Prostate gland (tissue), 2 donors: ENCODE results near the gene CLEC18A. TPM values are rescaled to one million over a fixed set of nuclear protein-coding genes. Genes with fewer than 3 reads are reported as not detected.
"Not testable (repeated sequence)": the region's sequence is repeated elsewhere in the genome, so short reads cannot be mapped to it uniquely, and the experiment has no call there.

Source experiments
- DNase-seq: peaks from one replicate; pipeline ENCODE4 v3.0.0-alpha.2; 2019; ENCODE audit warnings: low spot score
- H3K27ac ChIP-seq, 2 donors: fragments of 200-600 bp; sonication (generic); 2 replicates each; pipeline ENCODE4 v1.5.1; 2017 to 2019
- H3K27me3 ChIP-seq: fragments of 200-600 bp; sonication (generic); replicated peaks from 2 replicates; pipeline ENCODE4 v1.5.1; 2019; ENCODE audit not compliant: insufficient read depth
- H3K36me3 ChIP-seq, 2 donors: fragments of 200-600 bp; sonication (generic); 1 replicate in 1 of 2; 2 replicates in 1 of 2; pipeline versions ENCODE4 v1.5.1 to v1.8.1; 2017 to 2019
- H3K4me1 ChIP-seq: fragments of 200-600 bp; sonication (generic); replicated peaks from 2 replicates; pipeline ENCODE4 v1.5.1; 2019
- H3K4me3 ChIP-seq, 2 donors: fragments of 200-600 bp; sonication (generic); 2 replicates each; pipeline ENCODE4 v1.5.1; 2017 to 2019
- H3K9me3 ChIP-seq: fragments of 200-600 bp; sonication (generic); 2 replicates; pipeline ENCODE4 v1.5.1; 2017
- WGBS: methylation state at CpG from one replicate; pipeline ENCODE4 v1.1.5; 2018; 5-methylcytosine and 5-hydroxymethylcytosine counted together
- intact Hi-C: fragments of 100-400 bp; cut with DNase I; formaldehyde crosslinking; loops from one replicate; pipeline ENCODE4 v1.14.2; 2022
- total RNA-seq, 2 donors: library from RNA; depleted of rRNA; stranded (reverse); fragments of >200 nt; gene quantifications; one replicate each; pipeline ENCODE4 v1.1.0, GENCODE V29; 2016

The CLEC18A gene
- total RNA-seq, 2 donors from 2014 or later, result 1.5 to 8.0 TPM

DNA sequence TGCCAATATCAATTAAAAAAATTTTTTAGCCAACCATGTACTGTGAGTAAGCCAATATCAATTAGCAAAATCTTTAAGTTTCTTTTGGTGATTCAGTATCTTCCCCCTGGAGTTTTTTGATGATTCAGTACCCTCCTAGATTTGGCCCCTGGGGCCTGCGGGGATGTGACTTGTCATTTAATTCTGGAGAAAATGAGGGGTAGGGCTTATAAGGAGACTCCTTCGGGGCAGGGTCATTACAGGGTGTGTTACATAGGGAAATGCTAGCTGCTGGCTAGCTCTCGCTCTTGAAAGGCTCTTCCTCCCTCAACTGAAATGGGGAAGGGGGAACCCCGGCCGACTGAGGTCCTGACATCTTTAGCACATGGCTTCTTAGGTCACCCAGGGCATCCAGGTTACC is 16.6 kb downstream of the CLEC18A start:
- DNase-seq, H3K9me3 ChIP-seq, H3K27ac ChIP-seq, H3K36me3 ChIP-seq, H3K27me3 ChIP-seq, H3K4me3 ChIP-seq, H3K4me1 ChIP-seq, intact Hi-C loops: not testable (repeated sequence)
- WGBS, result no CpG with 5 or more reads among the region's 5 CpGs

DNA sequence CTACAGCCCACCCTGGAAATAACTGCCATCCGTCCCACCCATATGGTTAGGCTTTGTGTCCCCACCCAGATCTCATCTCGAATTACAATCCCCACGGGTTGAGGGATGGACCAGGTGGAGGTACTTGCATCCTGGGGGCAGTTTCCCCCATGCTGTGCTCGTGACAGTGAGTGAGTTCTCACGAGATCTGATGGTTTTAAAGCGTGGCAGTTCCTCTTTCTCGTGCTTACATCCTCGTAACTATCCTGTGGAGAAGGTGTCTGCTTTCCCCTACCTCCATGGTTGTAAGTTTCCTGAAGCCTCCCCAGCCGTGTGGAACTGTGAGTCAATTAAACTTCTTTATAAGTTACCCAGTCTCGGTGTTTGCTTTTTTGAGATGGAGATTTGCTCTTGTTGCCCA is 17.0 kb downstream of the CLEC18A start:
- H3K4me1 ChIP-seq, DNase-seq, H3K27ac ChIP-seq, H3K36me3 ChIP-seq, H3K27me3 ChIP-seq, H3K9me3 ChIP-seq, intact Hi-C loops, H3K4me3 ChIP-seq: not testable (repeated sequence)
- WGBS, result no CpG with 5 or more reads among the region's 10 CpGs

DNA sequence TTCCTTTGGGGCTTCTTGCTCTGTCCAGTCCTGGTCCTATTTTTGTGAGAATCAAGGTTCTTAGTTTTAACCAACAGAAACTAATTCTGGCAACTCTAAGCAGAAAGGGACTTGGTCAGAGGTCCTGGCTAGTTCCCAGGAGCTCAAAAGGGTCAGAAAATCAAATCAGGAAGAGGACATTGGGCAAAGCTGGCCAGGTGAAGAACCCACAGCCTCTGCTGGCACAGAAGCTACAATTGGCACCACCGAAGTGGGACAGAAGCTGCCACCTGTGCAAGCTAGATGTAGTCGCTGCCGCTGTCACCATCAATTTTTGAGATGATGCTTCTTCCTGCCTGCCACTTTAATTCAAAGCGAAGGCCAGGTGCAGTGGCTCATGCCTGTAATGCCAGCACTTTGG is 18.5 kb downstream of the CLEC18A start:
- H3K4me1 ChIP-seq, H3K9me3 ChIP-seq, intact Hi-C loops, H3K4me3 ChIP-seq, H3K27ac ChIP-seq, H3K36me3 ChIP-seq, DNase-seq, H3K27me3 ChIP-seq: not testable (repeated sequence)
- WGBS, result 87% methylated on average over 3 of the region's 4 CpGs

DNA sequence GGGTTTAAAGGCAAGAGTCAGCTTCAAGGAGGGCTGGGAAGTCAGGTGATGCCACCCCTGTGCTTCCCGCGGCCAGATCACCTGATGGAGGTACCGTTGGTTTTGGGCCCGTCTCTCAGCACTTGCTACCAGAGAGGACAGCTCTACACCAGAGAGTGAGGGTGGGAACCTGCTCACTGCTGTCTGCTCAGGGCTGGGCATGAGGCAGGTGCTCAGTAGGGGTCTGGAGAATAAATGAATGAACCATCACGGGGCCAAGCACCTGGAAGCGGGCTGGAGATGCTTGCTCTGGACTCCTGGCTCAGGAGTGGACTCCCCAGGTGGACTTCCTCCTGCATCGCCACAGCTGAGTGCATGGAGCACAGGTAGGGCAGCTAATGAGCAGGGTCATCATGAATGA is 21.0 kb downstream of the CLEC18A start:
- H3K4me1 ChIP-seq, H3K4me3 ChIP-seq, H3K36me3 ChIP-seq, DNase-seq, intact Hi-C loops, H3K27ac ChIP-seq, H3K9me3 ChIP-seq, H3K27me3 ChIP-seq: not testable (repeated sequence)
- 68% methylated on average over 4 of the region's 7 CpGs for WGBS

DNA sequence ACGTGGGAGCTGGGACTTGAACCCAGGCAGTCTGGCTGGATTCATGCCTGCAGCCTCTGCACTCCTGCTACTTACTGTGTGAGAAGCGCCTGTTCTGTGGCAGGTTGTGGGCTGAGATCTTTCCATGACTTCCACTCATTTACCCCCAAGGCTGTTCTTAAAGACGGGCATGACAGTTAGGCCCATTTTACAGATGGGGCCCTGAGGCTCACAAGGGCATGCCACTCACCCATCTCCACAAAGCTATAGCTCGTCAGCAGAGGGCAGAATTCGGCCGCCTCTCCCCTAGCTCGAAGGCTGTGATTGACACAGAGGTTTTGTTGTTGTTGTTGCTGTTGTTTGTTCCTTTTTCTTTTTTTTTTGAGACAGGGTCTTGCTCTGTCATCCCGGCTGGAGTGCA is 21.8 kb downstream of the CLEC18A start:
- H3K9me3 ChIP-seq, H3K4me3 ChIP-seq, DNase-seq, H3K36me3 ChIP-seq, intact Hi-C loops, H3K27me3 ChIP-seq, H3K27ac ChIP-seq, H3K4me1 ChIP-seq: not testable (repeated sequence)
- 88% methylated on average over 7 of the region's 8 CpGs for WGBS

DNA sequence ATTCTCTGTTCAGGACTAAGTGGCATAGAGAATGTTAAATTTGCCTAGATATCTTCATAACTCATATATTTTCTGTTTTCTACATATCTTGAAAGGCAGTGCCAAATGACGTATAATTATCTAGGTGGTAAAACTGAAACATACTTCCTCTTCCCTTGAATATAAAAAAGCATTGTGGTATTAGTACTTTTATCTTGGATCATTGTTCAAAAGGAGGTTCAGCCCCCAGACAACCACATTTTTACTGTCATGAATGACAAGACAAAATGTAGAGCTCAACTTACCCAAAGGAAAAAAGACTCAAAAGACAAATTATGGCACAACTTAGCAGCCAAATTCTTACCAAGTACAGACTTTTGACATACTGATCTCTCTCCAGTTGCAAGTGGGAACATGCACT is 34.1 kb downstream of the CLEC18A start:
- H3K9me3 ChIP-seq, intact Hi-C loops, H3K4me3 ChIP-seq, H3K36me3 ChIP-seq, H3K4me1 ChIP-seq, H3K27me3 ChIP-seq, DNase-seq, H3K27ac ChIP-seq: not testable (repeated sequence)
- 63% methylated on average over 1 of the region's 1 CpG for WGBS

DNA sequence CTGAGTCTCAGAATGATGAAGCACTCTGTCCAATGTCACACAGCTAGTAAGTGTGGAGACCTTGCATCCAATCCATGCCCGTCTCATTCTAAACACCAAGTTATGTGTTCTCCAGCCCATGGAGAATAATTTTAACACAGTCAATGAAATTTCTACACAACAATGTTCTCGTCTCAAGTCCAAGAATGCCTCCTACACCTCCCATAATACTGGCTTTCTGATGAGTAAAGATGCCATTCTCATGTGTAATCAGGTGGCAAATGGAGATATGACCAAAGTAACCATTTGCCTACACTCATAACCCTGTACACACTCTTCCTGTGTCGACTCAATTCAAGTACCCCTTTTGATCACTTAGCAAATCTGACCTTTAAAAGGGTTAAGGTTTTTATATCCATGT is 46.8 kb downstream of the CLEC18A start:
- H3K9me3 ChIP-seq, H3K4me3 ChIP-seq, H3K27me3 ChIP-seq, DNase-seq, intact Hi-C loops, H3K27ac ChIP-seq, H3K4me1 ChIP-seq, H3K36me3 ChIP-seq: not testable (repeated sequence)
- WGBS, result 75% methylated on average over 3 of the region's 3 CpGs

DNA sequence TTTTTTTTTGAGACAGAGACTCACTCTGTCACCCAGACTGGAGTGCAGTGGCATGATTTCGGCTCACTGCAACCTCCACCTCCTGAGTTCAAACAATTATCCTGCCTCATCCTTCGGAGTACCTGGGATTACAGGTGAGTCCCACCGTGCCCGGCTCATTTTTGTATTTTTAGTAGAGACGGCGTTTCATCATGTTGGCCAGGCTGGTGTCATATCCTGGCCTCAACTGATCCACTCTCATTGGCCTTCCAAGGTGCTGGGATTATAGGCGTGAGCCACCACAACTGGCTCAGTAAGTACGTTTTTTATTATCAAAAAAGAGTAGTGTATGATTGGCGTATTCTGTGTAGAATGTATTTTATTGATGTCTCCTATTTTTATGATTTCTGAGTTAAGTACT is 48.7 kb downstream of the CLEC18A start:
- 85% methylated on average over 9 of the region's 9 CpGs for WGBS
- H3K36me3 ChIP-seq, H3K27me3 ChIP-seq, DNase-seq, H3K4me3 ChIP-seq, H3K9me3 ChIP-seq, intact Hi-C loops, H3K4me1 ChIP-seq, H3K27ac ChIP-seq: not testable (repeated sequence)

DNA sequence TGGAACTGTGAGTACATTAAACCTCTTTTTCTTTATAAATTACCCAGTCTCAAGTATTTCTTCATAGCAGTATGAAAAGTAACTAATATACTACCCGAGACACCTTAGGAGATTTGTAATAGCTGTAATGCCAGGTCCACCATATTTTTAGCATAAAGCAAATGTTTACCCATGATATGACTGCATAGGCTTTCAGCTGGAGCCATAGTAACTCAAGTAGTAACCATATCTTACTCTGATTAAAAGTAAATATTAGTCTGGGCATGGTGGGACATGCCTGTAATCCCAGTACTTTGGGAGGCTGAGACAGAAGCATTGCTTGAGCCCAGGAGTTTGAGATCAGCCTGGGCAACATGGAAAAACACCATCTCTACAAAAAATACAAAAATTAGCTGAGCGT is 52.4 kb downstream of the CLEC18A start:
- 87% methylated on average over 2 of the region's 2 CpGs for WGBS
- DNase-seq, H3K27ac ChIP-seq, H3K9me3 ChIP-seq, H3K4me3 ChIP-seq, H3K4me1 ChIP-seq, H3K36me3 ChIP-seq, H3K27me3 ChIP-seq, intact Hi-C loops: not testable (repeated sequence)

DNA sequence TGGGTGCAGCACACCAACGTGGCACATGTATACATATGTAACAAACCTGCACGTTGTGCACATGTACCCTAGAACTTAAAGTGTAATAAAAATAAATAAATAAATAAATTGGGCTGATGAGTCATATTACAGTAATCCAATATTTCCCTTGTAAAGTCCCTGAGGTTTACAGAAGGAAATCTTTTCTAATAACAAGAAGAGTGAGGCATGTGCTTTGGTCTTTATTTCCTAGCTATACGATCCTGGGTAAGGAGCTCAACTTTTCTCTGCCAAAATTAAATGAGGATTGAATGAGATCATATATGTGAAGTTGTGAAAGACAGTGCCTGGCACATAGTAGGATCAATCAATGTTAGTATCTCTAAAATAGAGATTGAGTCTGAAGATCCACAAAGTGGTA is 57.5 kb downstream of the CLEC18A start:
- H3K4me1 ChIP-seq, H3K27ac ChIP-seq, H3K4me3 ChIP-seq, intact Hi-C loops, H3K27me3 ChIP-seq, H3K9me3 ChIP-seq, H3K36me3 ChIP-seq, DNase-seq: not testable (repeated sequence)
- 54% methylated on average over 3 of the region's 3 CpGs for WGBS

DNA sequence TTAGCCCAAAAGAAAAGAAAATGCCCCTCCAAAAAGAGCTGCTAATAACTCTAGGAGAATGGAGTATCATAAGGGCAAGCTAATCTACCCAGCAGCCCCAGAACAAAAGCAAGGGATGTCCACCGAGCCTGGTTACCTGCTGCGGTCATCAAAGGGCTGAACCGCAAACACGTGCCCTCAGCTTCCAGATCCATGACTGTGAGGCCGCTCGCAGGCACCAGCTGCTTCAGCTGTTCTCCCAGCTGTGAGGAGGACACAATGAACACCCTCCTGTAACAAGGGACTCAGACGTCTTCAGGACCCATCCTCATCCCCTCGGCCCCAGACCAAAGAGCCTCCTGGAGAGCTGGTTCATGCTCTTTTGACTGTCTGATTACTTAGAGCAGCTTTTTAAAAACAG is 59.5 kb downstream of the CLEC18A start:
- H3K36me3 ChIP-seq, H3K4me1 ChIP-seq, DNase-seq, intact Hi-C loops, H3K9me3 ChIP-seq, H3K27ac ChIP-seq, H3K4me3 ChIP-seq, H3K27me3 ChIP-seq: not testable (repeated sequence)
- WGBS, result 95% methylated on average over 8 of the region's 8 CpGs

DNA sequence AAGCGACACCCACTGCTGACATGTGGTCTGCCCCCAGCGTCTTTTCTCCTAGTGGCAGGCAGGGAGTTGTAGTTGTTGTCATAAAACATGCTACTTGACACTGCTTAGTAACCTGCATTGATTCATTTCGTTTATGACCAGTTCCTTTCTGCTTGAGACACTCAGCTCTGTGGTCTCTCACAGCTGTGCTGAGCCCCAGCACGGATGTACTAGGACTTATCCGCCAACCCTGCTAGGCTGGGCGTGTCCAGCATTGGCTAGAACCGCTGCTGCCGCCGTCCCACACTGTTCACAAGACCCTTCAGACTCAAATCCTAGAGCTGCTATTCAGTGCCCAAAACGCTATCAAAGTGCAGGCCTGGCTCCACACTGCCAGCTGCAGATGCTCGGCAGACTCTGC is 60.0 kb downstream of the CLEC18A start:
- H3K27ac ChIP-seq, H3K27me3 ChIP-seq, H3K9me3 ChIP-seq, H3K36me3 ChIP-seq, H3K4me1 ChIP-seq, intact Hi-C loops, H3K4me3 ChIP-seq, DNase-seq: not testable (repeated sequence)
- WGBS, result 63% methylated on average over 9 of the region's 11 CpGs

DNA sequence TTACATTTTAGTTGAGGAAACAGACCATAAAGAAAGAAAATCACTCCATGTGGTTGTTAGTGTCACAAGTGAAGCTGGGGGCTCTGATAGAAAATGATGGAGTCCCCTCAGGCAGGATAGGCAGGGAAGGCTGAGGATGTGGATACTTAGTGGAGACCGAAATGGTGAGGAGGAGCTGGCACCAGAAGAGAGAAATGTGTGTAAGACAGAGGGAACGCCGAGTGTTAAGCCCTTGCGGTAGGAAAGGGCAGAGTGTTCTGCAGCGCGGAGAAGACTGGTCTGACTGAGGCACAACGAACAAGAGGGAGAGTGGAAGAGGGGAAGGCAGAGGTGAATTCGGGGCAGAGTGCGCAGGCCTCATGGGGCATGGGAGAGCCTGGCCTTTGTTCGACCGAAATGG is 61.2 kb downstream of the CLEC18A start:
- H3K4me1 ChIP-seq, DNase-seq, H3K9me3 ChIP-seq, intact Hi-C loops, H3K36me3 ChIP-seq, H3K4me3 ChIP-seq, H3K27ac ChIP-seq, H3K27me3 ChIP-seq: not testable (repeated sequence)
- WGBS, result 93% methylated on average over 11 of the region's 11 CpGs

DNA sequence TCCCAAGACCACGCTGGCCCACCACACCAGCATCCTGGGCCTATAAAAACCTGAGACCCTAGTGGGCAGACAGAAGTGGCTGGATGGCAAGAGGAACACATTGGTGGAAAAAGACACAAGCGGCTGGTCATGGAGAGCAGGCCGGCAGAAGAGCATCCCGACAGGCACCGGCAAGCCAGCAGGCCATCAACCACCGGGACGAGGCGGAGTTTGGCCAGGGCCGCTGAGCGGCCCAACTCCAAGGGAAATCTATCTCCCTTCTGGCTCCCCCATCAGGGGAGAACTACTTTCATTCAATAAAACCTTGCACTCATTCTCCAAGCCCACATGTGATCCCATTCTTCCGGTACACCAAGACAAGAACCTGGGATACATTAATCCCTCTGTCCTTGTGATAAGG is 61.8 kb downstream of the CLEC18A start:
- H3K27ac ChIP-seq, H3K4me1 ChIP-seq, H3K27me3 ChIP-seq, DNase-seq, H3K9me3 ChIP-seq, H3K36me3 ChIP-seq, H3K4me3 ChIP-seq, intact Hi-C loops: not testable (repeated sequence)
- WGBS, result 91% methylated on average over 5 of the region's 11 CpGs
